Stimulated activated CD4-positive, alpha-beta T cell treated with anti-CD3 and anti-CD28 coated beads, Interleukin-15, amount 100 ng/mL, for 48 hours (primary cell): Measurements from ENCODE around the gene ERGIC1.

Source experiments
- DNase-seq, 2 donors: peaks; one replicate each; pipeline ENCODE4 v3.0.0-alpha.2; 2020; ENCODE audit warnings: low read depth in 2 of 2

ERGIC1 gene

DNA sequence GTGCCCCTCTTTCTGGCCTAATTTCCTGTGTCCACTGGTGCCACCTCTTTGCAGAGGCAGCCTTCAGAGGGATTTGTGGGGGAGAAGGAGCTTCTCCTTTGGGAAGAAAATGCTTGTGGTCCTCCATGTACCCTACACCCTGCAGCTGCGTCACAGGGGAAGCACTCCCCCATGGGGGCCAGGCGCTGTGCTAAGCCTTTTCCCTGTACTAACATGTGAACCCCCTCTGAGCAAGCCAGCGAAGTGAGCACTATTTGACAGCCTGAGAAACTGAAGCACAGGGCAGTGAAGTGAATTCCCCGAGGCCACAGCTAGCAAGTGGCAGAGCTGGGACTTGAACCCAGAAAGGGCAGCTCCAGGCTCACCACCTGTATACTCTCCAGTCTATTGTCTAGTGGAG, 32.3 kb downstream of the ERGIC1 start:
- no peak for DNase-seq

DNA sequence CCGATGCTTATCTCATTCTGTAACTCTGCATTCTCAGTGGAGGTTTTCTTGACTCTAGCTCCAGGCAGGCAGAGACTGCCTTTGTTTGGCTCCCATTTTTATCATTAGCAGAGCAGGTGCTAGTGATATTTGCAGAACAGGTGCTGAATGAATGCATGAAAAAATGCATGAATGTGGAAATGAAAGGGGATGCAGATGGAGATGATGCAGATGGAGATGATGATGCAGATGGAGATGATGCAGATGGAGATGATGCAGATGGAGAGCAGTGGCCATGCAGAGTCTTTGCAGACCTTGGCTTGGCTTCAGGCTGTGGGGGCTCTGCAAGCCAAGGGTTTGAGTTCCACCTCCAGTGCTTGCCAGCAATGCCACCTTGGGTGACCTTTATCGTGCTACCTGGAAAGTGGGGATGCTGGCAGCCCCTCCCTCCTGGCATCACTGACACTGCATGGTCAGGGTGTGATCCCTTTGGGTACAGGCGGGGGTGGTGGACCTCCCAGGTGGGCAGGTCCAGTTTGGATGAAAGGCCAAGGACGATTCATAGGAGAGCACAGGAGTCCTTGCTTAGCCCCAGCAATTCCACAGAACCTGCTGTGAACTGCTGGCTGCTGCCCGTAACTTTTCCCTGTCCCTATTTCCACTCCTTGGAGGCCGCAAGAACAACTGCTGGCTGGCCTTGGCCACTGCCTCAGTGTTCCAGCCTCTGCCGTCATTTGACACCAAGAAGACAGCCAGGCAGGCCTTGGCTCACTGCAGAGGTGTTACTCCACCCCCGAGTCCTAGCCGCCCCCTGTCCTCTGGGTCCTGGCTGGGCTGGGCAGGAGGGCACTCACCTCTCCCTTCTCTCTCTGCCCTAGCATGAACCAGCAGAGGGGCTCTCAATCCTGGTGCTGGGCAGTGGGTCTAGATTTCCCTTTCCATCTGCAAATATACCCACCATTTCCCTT, 33.0 kb downstream of the ERGIC1 start:
- no peak for DNase-seq

DNA sequence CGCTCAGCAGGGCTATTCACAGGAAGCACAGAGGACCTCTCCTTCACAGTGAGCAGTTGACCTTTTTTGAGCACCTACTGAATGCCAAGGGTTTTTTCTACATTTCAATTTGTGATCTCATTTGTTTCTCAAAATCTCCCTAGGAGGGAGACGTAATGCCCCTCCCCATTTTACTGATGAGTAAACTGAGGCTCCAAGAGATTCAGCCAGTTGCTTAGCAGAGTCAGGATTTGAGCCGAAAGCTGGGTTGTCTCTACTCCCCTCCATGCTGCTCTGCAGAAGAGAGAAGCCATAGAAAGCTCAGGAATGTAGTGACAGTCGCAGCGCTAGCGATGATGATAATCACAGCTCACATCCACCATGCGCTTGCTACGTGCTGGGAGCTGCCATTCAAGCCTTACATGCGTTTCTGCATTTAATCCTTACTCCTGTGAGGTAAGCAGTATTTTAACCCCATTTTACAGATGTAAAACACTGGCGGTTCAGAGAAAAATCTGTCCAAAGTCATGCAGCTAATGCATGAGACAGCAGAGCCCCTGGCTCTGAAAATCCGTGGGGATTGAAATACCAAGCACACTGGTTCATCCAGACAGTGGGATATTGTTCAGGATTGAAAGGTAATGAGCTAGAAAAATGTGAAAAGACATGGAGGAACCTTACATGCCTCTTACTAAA, 33.8 kb downstream of the ERGIC1 start:
- DNase-seq, result no peak

- no peak for DNase-seq
These were observed 34.4 kb downstream of the ERGIC1 start for GRCh38 chr5:172868436-172868923.

DNA sequence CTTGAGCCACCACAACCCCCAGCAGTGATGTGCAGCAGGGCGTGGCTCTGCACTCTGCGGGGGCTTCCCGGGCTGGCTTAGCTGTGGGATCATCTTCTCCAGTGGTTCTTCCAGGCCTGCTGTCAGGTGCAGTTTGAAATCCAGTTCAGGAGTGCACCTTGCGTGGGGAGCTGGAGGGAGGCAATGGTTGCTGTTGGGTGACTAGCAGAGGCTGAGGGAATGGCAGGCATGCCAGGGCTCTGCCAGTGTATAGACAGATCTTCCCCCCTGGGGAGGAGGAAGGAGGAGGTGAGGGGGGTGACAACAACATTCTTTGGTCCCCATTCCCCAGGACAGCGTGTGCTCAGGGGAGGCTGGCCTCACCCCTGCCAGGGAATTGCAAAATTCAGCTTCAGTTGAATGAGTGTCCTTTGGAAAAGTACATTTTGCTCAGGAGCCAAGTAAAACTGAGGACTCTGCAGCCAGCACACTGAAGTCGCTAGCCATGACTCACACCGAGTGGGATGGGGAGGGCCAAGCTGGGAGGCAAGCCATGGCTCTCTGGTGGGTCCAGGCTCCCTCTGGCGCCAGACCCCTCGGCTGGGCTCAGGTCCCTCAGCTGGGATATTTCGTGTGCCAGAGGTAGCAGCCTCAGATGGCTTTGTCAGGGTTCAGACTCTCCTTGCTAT, 35.0 kb downstream of the ERGIC1 start:
- DNase-seq, result no peak

- DNase-seq, result no peak
These were observed 35.6 kb downstream of the ERGIC1 start for GRCh38 chr5:172869691-172870090.

DNA sequence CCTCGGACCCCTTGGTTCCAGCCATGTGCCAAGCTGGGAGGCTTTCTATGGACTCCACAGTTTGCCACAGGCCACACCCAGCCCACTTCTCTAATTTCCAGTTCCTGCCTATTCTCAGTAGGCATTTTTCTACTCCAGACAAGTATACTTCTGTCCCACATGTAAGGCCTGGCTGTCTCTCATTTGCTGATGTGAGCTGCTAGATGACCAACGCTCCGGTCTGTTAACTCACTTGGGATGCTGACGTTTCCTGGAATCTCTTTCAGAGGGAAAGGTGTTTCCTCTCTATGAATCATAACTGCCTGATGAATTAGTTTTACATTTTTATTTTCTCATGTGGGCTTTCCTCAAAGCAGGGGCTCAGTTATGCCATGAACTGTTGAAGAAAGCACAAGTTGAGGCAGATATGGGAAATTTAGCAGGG, 36.3 kb downstream of the ERGIC1 start:
- no peak for DNase-seq

DNA sequence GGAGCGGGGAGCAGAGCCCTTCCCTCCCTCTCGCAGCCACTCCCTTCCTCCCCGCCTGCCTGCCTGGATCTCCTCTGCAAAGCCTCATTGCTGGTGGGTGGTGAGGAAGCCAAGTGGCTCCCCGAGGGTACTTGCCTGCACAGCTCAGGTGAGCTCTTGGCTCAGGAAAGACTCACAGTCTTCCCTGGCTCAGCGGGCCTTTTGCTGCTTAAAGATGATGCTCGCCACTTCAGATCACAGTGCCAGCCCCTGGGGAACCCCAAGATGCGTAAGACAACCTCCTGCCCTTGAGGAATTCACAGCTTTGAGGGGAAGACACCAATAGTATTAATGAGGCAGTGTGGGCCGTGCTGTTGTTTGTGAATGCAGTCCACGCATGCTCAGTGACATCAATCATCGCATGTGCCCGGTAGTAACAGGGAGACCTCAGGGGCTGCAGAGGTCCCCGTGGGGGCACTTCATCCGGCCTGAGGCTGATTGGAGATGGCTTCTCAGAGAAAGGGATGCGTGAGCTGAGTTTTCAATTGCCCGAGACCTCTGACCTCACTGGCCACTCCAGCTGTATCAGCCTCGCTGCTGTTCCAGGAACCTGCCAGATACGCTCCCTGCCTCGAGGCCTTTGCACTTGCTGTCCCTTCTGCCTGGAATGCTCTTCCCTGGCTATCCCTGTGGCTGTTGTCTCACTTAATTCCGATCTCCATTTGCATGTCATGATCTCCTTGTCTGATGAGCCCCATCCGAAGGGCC, 36.8 kb downstream of the ERGIC1 start:
- DNase-seq, result no peak

DNA sequence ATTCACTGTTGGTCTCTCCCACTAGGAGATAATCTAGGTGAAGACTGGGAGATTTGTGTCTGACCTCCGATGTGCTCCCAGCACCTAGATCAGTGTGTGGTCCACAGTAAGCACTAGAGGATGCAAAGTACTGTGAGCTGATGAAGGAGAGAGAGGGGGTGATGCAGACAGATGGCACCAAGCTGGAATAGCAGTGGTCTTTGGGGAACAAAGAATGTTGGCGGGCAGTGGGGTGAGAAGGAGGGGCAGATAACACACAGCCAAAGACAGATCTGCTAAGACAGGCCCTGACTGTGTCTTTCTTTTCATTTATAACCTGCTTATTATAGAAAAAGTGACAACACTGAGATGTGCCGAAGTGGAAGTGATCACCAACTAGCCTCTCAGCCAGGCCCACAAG, 37.5 kb downstream of the ERGIC1 start:
- no peak for DNase-seq

GRCh38 chr5:172871982-172872381, 37.9 kb downstream of the ERGIC1 start:
- no peak for DNase-seq

- no peak for DNase-seq
These were observed 39.0 kb downstream of the ERGIC1 start for GRCh38 chr5:172872997-172873491.

DNA sequence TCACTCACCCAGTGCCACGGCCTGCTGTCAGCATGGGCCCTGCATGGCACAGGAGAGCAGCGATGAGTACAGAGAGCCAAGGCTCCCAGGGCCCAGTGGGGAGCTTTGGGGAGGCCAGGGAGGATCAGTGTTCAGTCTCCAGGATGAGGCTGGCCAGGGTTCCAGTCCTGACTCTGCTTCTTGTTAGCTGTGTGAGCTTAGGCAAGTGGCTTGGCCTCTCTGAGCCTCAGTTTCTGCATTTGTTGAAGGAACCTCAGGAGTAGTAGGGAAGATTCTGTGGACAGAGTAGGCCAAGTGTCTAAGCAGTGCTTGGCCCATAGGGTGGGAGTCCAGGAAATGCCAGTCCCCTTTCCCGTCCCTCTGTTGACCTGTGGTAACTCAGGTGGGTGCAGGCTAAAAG, 39.5 kb downstream of the ERGIC1 start:
- no peak for DNase-seq

DNA sequence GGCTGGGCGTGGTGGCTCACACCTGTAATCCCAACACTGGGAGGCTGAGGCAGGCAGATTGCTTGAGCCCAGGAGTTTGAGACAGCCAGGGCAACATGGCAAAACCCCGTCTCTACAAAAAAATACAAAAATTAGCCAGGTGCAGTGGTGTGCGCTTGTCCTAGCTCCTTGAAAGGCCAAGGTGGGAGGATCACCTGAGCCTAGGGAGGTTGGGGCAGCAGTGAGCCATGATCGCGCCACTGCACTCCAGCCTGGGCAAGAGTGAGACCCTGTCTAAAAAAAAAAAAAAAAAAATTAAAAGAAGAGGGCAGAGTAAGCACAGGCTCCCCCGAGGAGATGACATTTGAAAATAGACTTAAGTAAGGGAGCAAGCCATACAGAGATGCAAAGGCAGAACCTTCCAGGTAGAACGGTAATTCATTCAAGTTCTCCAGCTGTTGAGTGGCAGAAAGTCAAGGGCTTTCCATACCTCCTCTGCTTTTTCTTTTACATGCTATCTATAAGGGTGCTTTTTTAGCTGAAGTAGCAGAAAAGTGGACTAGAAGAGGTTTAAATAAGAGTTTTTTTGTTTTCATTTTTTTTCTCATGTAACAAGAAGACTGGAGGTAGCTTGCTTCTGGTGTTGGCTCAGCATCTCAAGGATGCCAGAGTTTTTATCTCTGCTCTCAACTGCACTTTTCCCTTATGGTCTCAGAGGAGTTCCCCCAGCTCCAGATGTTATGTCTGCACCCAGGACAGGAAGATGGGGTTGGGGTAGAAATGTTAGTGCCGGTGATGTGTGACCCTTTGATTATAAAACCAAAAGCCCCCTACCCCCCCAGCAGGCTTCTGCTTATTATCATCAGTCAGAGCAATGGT, 40.8 kb downstream of the ERGIC1 start:
- DNase-seq, result no peak

DNA sequence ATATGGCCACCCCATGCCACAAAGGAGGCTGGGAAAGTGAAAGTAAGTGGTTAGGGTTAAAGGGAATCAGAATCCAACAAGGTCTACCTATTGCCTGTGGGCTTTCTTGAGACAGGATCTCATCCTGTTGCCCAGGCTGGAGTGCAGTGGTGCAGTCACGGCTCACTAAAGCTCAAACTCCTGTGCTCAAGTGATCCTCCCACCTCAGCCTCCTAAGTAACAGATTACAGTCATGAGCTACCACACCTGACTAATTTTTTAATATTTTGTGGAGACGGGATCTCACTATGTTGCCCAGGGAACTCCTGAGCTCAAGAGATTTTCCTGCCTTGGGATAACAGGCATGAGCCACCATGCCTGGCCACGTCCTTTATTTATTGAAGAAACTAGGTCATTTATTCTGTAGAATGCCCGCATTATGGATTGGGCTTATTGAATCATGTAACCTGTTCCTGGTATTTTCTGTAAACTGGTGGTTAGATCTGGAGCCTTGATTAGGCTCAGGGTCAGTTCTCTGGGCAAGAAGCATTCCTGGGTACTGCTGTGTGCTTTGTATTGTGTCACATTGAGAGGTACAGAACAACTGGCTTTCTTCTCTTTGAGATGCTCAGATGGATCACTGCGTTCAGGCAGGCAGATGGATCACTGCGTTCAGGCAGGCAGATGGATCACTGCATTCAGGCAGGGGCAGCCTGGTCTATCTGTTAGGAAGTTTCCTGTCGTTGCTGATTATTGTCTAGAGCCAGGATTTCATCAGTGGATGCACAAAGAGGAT, 41.6 kb downstream of the ERGIC1 start:
- no peak for DNase-seq

DNA sequence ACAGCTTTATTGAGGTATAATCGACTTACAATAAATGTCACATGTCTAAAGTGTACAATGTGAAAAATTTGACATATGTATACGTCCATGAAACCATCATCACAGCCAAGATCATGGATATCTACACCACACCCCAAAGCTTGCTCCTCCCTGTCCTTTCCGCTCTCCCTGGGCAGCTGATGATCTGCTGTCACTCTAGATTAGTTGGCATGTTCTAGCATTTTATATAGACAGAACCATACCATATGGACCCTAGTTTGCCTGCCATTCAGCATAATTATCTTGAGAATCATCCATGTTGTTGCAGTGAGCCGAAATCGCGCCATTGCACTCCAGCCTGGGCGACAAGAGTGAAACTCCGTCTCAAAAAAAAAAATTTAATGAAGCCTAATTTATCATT, 42.5 kb downstream of the ERGIC1 start:
- no peak for DNase-seq

- DNase-seq, result no peak
These were observed 43.6 kb downstream of the ERGIC1 start for GRCh38 chr5:172877466-172878260.

GRCh38 chr5:172878585-172878932, 44.5 kb downstream of the ERGIC1 start:
- DNase-seq, result no peak

GRCh38 chr5:172878933-172879752, 45.1 kb downstream of the ERGIC1 start:
- DNase-seq, result no peak
